ENCODE data around the gene HEY2.

GRCh38 chr6:125787791-125788190, 38.4 kb downstream of the HEY2 start:
- TF ChIP-seq CTCF (IDR thresholded peaks at IDR 0.05) (peak; percentile 22; the same call in 1 of the 3 replicates), SMC3 (IDR thresholded peaks at IDR 0.05) (0 out of 3 replicates have a peak, but pooled peaks have one; percentile 6), NPAS2 (CRISPR knock-in tag; IDR thresholded peaks at IDR 0.05; ENCODE audit: borderline replicate concordance) (no peak), RFX5 (IDR thresholded peaks at IDR 0.05) (no peak), JUNB (IDR thresholded peaks at IDR 0.05) (no peak)

All from A549 (cell line).